Epithelial cell of proximal tubule (primary cell): ENCODE data around the gene RBM45. TPM values are rescaled to one million over a fixed set of nuclear protein-coding genes. Genes with fewer than 3 reads are reported as not detected.

Experiments
- DNase-seq: peaks from one replicate; pipeline ENCODE4 v3.0.0-alpha.2; 2011; ENCODE audit warnings: low read depth
- H3K4me3 ChIP-seq: 2 replicates; pipeline ENCODE4 v1.5.1; 2011; ENCODE audit warnings: low read depth, mild to moderate bottlenecking, low read length
- CTCF ChIP-seq: conservative IDR thresholded peaks from 2 replicates; pipeline ENCODE4 v1.5.1; 2012; ENCODE audit warnings: low read depth, mild to moderate bottlenecking, low read length
- total RNA-seq: library from RNA; depleted of rRNA; stranded (reverse); fragments of >200 nt; gene quantifications from 2 replicates; pipeline ENCODE4 v1.2.3, GENCODE V29; 2015

RBM45 gene
- total RNA-seq, 1 donor from 2014 or later, result 10.2 TPM

GRCh38 chr2:178160601-178161000, 48.4 kb downstream of the RBM45 start:
- H3K4me3 ChIP-seq, result no peak overlapping the region
- TF ChIP-seq CTCF, result no peak
- DNase-seq, result no peak

- TF ChIP-seq CTCF, result no peak
- H3K4me3 ChIP-seq, result no peak overlapping the region
- no peak for DNase-seq
Observed at GRCh38 chr2:178163395-178163794, 51.2 kb downstream of the RBM45 start.

GRCh38 chr2:178163911-178164310, 51.7 kb downstream of the RBM45 start:
- DNase-seq, result no peak
- H3K4me3 ChIP-seq, result no peak overlapping the region
- TF ChIP-seq CTCF, result no peak

GRCh38 chr2:178173657-178174056, 61.4 kb downstream of the RBM45 start:
- DNase-seq, result no peak
- no peak overlapping the region for H3K4me3 ChIP-seq
- no peak for TF ChIP-seq CTCF

- no peak for TF ChIP-seq CTCF
- no peak overlapping the region for H3K4me3 ChIP-seq
- no peak for DNase-seq
Observed at GRCh38 chr2:178177066-178177679, 64.9 kb downstream of the RBM45 start.

Other genes starting within 250 kb of the RBM45 start
- 0.87 and 1.2 TPM in 2 replicates for gene PDE11A, start 39.7 kb upstream of the RBM45 start, total RNA-seq
- 2.9 and 3.1 TPM in 2 replicates for gene OSBPL6, start 82.1 kb downstream of the RBM45 start, total RNA-seq